Nephron progenitor cell (in vitro differentiated cells): ENCODE data around the gene SMARCD3.

Experiments
- DNase-seq: peaks from one replicate; pipeline ENCODE4 v3.0.0; 2021
- H3K27ac Mint-ChIP-seq: 2 replicates; pipeline ENCODE4 v1.8.0; 2021; ENCODE audit warnings: mild to moderate bottlenecking, moderate library complexity, mixed read lengths
- H3K27me3 Mint-ChIP-seq: 2 replicates; pipeline ENCODE4 v1.8.0; 2021; ENCODE audit warnings: mild to moderate bottlenecking, low read depth, mixed read lengths; ENCODE audit not compliant: poor library complexity
- H3K36me3 Mint-ChIP-seq: 2 replicates; pipeline ENCODE4 v1.8.0; 2021; ENCODE audit warnings: low read depth, mixed read lengths
- H3K4me1 Mint-ChIP-seq: 2 replicates; pipeline ENCODE4 v1.8.0; 2021; ENCODE audit warnings: mixed read lengths
- H3K4me3 Mint-ChIP-seq: 2 replicates; pipeline ENCODE4 v1.8.0; 2021; ENCODE audit warnings: mild to moderate bottlenecking, moderate library complexity, mixed read lengths
- H3K9me3 Mint-ChIP-seq: 2 replicates; pipeline ENCODE4 v1.8.0; 2021; ENCODE audit warnings: mild to moderate bottlenecking, moderate library complexity, mixed read lengths
- CTCF ChIP-seq: fragments of 200-600 bp; sonication (generic); IDR thresholded peaks from 2 replicates; pipeline ENCODE4 v1.5.0; 2021; ENCODE audit warnings: antibody characterized with exemption

SMARCD3 gene

GRCh38 chr7:151238924-151239836 is 9.3 kb downstream of the SMARCD3 start:
- H3K4me3 Mint-ChIP-seq = no peak overlapping the region
- peaks cover 4% of the 10 kb centered on the region for H3K36me3 Mint-ChIP-seq

GRCh38 chr7:151238190-151238810 is 10.2 kb downstream of the SMARCD3 start:
- no peaks in the 10 kb centered on the region for H3K9me3 Mint-ChIP-seq
- peak overlapping the region; percentile 78 for H3K27ac Mint-ChIP-seq
- H3K36me3 Mint-ChIP-seq = peaks cover 4% of the 10 kb centered on the region
- H3K27me3 Mint-ChIP-seq = no peaks in the 10 kb centered on the region
- no peak for DNase-seq
- peaks cover 24% of the 10 kb centered on the region for H3K4me1 Mint-ChIP-seq
- H3K4me3 Mint-ChIP-seq = no peak overlapping the region
- TF ChIP-seq CTCF = no peak

More at GRCh38 chr7:151238924-151239836, 9.3 kb downstream of the SMARCD3 start:
- Mint-ChIP-seq H3K27me3 (peaks cover 2% of the 10 kb centered on the region), H3K27ac (peak overlapping the region; percentile 78), H3K4me1 (peaks cover 21% of the 10 kb centered on the region), H3K9me3 (no peaks in the 10 kb centered on the region)
- DNase-seq = no peak
- no peak for TF ChIP-seq CTCF

GRCh38 chr7:151237244-151238189 is 11.0 kb downstream of the SMARCD3 start:
- Mint-ChIP-seq H3K9me3 (no peaks in the 10 kb centered on the region), H3K27me3 (no peaks in the 10 kb centered on the region), H3K4me3 (no peak overlapping the region), H3K27ac (no peak overlapping the region), H3K36me3 (peaks cover 4% of the 10 kb centered on the region), H3K4me1 (peaks cover 29% of the 10 kb centered on the region)
- no peak for DNase-seq
- no peak for TF ChIP-seq CTCF

- Mint-ChIP-seq H3K27me3 (peaks cover 2% of the 10 kb centered on the region), H3K36me3 (peaks cover 4% of the 10 kb centered on the region)
Measured at GRCh38 chr7:151236406-151236805, 12.1 kb downstream of the SMARCD3 start.

More at GRCh38 chr7:151236406-151236805, 12.1 kb downstream of the SMARCD3 start:
- no peak for DNase-seq
- TF ChIP-seq CTCF = no peak
- H3K4me3 Mint-ChIP-seq = no peak overlapping the region
- H3K27ac Mint-ChIP-seq = peak overlapping the region; percentile 62
- H3K9me3 Mint-ChIP-seq = no peaks in the 10 kb centered on the region
- peaks cover 38% of the 10 kb centered on the region for H3K4me1 Mint-ChIP-seq
